OCI-M1 (cell line): ENCODE results near the gene AGO1.
"Not testable (repeated sequence)": the region's sequence is repeated elsewhere in the genome, so short reads cannot be mapped to it uniquely, and the experiment has no call there.

Experiments
- DNase-seq: peaks from one replicate; lab custom pipeline; 2025; lab: John Stamatoyannopoulos, UW

AGO1 gene

GRCh38 chr1:35972631-35973030 is 89.6 kb downstream of the AGO1 start:
- DNase-seq = not testable (repeated sequence)

GRCh38 chr1:35980090-35980489 is 97.1 kb downstream of the AGO1 start:
- DNase-seq = no peak
